SU-DHL-6 (cell line): Measurements from ENCODE around the gene TRIM32.

Experiments used
- EZH2phosphoT487 ChIP-seq: fragments of 200-600 bp; sonication (generic), shearing (Covaris generic); conservative IDR thresholded peaks from 2 replicates; pipeline ENCODE4 v1.6.1; 2018; ENCODE audit warnings: mild to moderate bottlenecking, antibody characterized with exemption, low read length, moderate library complexity, mixed read lengths
- TF ChIP-seq, protein P1 (sequence below): fragments of 200-600 bp; sonication (generic); IDR thresholded peaks from one replicate; pipeline ENCODE4 v1.5.1; 2017; ENCODE audit warnings: antibody characterized with exemption, mild to moderate bottlenecking, low read length, moderate library complexity; ENCODE audit not compliant: insufficient read depth, poor library complexity, severe bottlenecking

DNA sequence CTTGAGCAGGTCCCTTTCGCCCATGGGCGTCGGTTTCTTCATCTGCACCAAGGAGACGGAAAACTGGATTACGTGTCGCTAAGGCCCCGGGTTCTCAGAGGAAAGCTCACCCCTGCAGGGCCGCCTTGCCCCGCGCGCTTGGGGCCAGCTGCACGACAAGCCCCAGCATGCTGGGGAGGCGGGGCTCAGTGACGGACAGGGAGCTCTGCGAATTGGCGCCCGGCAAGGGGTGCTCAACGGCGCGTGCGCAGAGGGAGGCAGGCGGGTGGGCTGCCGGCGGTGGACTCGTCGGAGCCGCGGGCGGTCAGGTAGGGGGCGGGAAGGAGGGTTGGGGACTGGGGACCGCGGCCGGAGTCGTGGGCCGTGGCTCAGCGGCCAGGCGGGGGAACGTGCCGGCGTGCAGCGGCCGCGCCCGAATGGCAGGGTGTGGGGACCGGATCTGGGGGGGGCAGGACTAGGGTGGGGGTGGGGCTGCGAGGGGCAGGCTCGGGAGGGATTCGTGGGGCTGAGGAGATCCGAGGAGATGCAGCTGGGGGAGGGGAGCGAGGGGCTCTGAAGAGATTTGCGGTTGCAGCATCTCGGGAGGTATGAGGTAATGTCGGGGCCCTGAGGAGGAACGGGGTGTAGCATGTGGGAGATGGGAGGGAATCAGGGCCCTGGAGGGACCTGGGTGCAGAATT lies at the start of gene TRIM32:
- TF ChIP-seq, protein P1, sequence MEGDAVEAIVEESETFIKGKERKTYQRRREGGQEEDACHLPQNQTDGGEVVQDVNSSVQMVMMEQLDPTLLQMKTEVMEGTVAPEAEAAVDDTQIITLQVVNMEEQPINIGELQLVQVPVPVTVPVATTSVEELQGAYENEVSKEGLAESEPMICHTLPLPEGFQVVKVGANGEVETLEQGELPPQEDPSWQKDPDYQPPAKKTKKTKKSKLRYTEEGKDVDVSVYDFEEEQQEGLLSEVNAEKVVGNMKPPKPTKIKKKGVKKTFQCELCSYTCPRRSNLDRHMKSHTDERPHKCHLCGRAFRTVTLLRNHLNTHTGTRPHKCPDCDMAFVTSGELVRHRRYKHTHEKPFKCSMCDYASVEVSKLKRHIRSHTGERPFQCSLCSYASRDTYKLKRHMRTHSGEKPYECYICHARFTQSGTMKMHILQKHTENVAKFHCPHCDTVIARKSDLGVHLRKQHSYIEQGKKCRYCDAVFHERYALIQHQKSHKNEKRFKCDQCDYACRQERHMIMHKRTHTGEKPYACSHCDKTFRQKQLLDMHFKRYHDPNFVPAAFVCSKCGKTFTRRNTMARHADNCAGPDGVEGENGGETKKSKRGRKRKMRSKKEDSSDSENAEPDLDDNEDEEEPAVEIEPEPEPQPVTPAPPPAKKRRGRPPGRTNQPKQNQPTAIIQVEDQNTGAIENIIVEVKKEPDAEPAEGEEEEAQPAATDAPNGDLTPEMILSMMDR: no peak
- no peak for TF ChIP-seq EZH2phosphoT487
